ENCODE data around the gene REXO1.
A peak's percentile ranks its signal among the peaks of the same experiment; 100 is the strongest.
"Not testable (repeated sequence)": the region's sequence is repeated elsewhere in the genome, so short reads cannot be mapped to it uniquely, and the experiment has no call there.

REXO1 gene

DNA sequence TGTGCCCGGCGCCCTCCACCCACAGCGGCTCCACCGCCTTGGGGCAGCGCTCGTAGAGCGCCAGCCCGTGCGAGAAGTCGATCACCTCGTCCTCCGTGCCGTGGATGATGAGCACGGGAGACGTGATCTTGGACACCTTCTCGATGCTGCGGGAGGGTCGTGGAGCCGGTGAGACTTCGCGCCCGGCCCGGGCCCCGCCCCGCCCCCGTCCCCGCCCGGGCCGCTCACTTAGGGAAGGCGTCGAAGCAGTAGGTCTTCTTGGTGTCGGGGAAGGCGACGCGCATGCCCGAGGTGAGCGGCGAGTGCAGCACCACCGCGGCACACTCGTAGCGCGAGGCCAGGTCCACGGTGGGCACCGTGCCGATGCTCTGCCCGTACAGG, 29.0 kb upstream of the REXO1 start:
- DNase-seq (ENCODE audit: low read depth, low spot score); H3K27ac ChIP-seq: not testable (repeated sequence)

DNA sequence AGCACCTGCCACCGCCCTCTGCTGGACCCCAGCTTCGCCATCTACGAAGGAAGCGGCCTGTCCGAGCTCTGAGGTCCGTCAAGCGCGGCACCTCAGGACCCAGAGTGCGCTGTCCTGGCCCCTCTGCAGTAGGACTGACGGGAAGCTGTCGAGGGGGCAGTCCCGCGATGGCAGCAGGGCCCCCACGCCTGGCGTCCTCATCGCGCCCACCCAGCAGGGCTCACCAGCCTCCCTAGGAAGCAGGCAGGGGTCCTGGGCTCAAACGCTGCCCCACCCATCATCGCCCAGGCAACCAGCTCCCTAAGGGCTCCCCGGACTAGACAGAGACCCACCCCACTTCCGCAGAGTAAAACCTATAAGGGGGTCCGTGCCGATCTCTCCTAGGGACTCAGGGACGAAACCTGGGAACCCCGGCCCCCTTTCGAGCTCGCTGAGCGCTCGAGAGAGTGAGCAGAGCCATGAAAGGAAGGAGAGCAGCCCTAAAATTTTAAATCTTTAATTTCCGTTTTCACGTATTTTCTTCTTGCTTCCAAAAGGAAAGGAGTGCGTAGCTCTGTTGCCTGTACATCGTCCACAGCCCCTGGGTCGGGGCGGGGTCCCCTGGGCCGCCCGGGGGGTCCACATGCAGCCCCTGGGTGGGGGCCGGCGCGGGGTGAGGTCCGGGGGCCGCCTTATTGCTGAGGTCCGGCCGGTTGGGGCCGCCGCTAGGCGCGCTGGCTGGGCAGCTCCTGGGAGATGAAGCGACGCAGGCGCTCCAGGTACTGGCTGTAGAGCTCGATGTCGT, 28.4 kb upstream of the REXO1 start:
- not testable (repeated sequence) for DNase-seq (ENCODE audit: low read depth, low spot score)
- H3K27ac ChIP-seq = peak overlapping the region; percentile 79

DNA sequence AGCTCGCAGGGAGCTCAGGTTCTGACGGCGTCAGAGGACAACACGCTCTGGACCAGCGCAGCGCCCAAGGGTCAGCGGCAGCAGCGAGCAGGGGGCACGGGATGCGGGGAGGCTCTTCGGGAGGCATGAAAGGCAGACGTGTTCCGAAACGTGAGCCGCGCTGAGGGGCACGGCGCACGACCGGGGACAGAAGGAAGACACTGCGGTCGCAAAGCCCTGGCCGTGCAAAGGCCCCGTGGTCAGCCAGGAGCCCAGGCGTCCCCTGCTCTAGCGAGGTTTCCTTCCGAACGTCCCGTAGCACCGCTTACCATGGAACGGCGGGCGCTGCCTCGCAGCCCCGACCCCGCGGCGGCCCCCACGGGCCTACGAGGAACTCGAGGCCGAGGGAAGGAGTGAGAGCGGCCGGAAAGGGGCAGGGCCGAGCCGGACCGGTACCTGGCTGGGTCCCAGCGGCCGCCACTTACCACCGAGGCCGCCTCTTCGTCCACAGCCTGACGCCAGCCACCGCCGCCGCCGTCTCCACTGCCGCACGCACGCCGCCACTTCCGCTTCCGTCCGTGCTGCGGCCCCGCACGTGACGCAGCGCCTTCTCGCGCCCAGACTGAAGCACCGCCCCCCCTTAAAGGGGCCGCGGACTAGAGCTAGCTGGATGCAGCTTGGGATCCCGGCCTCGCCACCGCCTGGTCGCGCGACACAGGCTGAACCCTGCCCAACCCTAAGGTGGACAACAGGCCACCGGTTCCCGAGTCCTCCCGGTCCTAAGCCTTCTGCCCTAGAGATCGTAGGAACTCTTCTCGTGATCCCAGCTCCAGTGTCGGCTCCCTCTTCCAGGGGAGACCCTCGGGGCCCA, 27.6 kb upstream of the REXO1 start:
- peak overlapping the region; percentile 79 for H3K27ac ChIP-seq
- DNase-seq (ENCODE audit: low read depth, low spot score) = peak; percentile 44

DNA sequence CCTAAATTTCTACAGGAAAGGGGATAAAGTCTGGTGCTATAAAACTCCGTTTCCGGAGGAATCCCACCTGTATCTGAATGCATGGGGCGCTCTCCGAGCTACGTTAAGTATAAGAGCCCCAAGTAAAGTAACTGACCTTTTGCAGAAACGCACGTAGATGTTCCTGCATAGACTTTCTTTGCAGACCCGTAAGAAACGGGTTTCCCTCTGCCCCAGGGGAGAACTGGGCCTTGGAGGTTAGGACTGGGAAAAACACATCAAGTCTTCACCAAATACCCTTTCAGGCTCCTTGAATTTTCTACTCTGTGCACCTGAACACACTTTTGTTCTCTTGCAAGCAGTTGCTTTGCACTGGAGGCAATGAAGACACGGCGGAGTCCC, 27.0 kb upstream of the REXO1 start:
- peak overlapping the region; percentile 79 for H3K27ac ChIP-seq
- DNase-seq (ENCODE audit: low read depth, low spot score) = not testable (repeated sequence)

DNA sequence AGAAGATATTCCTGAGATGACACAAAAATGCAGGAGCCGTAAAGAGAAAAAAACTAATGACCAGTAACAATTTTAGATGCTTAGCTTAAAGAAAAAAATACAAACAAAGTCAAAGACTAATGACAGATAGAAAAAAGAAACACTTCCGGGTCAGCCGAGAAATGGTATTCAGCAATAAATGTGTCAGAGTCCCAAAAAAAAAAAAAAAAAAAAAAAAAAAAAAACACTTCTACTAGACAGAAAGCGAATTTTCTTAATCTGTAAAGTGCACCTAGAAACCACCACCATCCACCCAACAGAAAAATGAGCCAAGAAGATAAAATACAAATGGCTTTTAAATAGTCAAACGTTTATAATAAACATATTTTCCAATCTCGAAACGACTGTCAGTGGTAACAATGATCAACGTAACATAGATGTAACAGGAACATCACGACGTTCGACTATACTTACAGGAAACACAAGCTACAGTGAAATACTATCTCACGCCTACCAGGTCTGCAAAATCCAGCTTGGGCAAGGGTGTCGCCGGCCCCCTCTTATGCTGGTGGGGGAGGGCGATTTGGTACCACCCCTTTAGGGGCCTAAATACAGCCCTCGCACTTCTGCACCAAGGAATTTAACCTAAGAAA, 26.4 kb upstream of the REXO1 start:
- no peak for DNase-seq (ENCODE audit: low read depth, low spot score)
- H3K27ac ChIP-seq = peak overlapping the region; percentile 79

DNA sequence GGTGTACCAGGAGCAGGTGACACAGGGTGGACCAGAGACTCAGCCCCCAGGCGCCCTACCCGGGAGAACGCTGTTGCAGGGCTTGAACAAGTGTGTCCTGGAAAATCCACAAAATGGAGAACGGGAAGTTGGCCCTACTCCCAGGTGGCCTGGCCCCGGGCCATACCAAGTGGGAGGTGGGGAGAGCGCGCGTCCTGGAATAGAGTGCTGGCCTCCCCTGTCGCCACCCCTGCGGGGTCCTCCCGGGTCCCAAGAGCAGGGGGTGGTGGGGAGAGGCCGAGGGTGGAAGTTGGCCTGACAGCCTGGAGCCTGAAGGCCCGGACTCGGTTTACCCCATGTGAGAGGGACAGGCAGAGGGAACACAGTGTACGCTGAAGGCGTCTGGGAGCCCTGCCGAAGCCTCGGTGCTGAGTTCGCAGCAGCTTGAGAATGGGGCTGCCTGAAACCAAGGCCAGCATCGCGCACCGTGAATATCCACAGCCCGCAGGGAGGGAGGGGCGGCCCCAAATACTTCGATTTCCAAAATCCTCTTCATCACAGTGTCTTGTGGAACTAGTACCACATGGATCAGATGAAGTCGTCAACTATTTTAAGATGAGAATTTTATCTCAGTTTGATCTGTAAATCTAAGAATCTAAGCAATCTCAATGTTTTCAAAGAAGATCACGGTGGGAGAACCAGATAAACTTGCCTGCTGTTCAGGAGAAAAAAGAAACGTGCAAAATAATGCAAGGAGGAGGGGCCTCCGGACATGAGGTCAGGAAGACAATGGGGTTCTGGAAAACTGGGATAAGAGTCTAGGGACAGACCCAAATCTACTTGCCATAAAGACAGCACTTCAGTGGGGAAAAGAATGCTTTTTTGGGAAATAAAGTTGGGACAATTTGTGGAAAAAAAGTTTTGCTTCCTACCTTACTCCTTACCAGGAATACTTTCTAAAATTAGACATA, 25.5 kb upstream of the REXO1 start:
- DNase-seq (ENCODE audit: low read depth, low spot score) = no peak
- peak overlapping the region; percentile 79 for H3K27ac ChIP-seq

DNA sequence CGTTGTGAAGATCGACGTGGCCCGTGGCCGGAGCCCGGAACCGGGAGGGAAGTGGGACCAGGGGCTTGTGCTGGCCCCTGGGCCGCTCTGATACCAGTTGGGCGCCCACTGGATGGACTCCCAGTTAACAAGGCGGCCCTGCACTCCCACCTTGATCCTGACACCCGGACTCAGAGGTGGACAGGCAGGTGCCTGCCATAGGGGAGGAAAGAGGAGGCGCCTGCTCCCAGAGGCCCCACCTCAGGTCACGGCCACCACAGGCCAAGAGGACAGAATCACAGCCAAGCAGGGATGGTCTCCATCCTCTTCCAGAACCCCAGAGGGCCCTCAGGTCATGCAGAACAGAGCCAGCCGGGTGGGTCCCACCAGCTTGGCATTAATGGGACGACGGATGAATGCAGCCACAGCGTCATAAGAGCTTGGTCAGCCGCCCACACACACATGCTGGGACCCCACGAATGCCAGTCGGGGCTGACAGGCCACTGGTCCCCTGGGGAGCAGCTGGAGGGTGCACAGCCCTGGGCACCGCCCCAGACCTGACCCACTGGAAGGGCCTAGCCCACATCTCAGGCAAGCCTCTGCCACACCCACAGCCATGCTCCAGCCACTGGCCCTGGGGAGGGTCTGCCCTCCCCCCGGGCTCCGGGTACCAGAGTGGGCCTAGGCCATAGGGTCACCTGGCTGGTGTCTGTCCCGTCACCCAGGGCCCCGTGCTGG, 24.7 kb upstream of the REXO1 start:
- DNase-seq (ENCODE audit: low read depth, low spot score) = no peak
- H3K27ac ChIP-seq = peak overlapping the region; percentile 79

DNA sequence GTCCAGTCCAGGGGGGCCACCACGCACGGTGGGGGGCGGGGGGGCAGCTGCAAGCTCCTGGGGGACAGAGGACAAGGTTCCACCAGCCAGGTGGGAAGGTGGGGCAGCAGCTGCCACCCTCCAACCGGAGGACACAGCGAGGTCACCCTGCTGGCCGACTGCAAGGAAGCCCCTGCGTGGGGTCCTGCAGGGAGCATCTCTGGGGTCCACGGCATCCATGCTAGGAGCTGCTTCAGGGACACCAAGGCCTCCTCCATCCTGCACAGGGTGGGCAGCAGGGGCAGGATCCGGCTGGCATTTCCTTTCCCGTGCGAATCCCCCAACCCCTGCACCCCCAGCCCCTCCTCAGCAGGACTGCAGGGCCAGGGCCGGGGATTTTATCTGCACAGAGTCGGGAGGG, 23.3 kb upstream of the REXO1 start:
- DNase-seq (ENCODE audit: low read depth, low spot score) = no peak
- no peak overlapping the region for H3K27ac ChIP-seq

DNA sequence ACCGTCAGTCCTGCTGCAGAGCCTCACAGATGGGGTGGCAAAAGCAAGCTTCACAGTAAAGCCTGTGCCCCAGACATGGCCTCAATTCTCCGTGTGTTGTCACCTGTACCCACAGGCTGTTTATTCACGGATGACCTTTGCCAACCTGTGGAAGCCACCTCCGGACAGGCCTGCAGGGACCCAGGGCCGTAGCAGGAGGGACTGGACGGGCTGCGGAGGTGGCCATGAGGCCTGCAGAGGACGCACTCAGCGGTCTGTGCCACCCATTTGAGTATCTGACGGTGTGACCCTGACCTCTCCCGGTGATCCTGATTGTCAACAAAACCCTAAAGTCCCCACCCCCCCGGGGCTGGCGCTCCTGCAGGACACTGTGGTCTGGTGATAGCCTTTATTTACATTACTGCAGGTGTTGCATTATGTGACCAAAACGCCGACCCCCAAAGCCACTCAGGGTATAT, 22.9 kb upstream of the REXO1 start:
- DNase-seq (ENCODE audit: low read depth, low spot score) = no peak
- no peak overlapping the region for H3K27ac ChIP-seq

DNA sequence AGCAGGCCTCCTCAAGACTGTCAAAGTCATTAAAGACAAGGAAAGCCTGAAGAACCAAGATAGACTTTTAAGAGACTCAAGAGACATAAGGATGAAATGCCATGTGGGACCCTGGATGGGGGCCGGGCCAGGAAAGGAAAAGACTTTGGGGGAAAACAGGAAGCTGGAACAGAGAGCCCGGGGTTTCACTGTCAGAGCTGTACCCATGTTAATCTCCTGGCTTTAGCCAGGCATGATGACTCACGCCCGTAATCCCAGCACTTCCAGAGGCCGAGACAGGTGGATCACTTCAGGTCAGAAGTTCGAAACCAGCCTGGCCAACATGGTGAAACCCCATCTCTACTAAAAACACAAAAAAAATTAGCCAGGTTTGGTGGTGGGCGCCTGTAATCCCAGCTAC, 20.7 kb upstream of the REXO1 start:
- DNase-seq (ENCODE audit: low read depth, low spot score) = no peak
- H3K27ac ChIP-seq = no peak overlapping the region

DNA sequence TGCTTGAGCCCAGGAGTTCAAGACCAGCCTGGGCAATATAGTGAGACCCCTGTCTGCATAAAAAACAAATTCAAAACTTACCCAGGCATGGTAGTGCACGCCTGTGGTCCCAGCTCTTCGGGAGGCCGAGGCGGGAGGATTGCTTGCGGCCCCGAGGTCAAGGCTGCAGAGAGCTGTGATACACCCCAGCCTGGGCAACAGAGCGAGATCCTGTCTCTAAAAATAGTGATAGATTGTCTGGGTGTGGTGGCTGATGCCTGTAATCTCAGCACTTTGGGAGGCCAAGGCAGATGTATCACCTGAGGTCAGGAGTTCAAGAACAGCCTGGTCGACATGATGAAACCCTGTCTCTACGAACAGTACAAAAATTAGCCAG, 19.1 kb upstream of the REXO1 start:
- no peak overlapping the region for H3K27ac ChIP-seq
- no peak for DNase-seq (ENCODE audit: low read depth, low spot score)

DNA sequence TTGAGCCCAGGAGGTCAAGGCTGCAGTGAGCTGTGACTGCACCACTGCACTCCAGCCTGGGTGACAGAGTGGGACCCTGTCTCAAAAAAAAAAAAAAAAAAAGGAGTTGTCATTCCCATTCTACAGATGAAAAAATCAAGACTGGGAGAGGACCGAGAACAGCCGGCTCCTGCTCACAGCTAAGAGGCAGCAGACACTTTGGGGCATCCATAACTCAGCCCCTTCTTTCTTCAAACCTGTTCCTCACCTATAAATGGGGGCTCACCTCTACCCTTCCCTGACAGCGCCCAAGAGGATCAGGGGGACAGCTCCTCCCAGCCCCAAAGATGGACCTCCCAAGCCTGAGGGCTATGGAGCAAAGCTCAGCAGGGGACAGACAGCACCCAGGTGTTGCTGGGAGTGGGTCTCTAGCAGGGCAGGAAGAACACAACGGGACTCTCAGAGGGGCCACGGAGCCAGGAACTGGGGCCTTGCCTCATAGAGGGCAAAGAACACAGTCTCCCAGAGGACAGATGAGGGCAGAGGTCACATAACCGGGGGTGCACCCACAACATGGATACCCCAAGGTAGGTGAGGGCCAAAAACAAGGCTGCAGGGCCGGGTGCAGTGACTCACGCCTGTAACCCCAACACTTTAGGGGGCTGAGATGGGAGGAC, 18.5 kb upstream of the REXO1 start:
- DNase-seq (ENCODE audit: low read depth, low spot score) = no peak
- H3K27ac ChIP-seq = no peak overlapping the region

DNA sequence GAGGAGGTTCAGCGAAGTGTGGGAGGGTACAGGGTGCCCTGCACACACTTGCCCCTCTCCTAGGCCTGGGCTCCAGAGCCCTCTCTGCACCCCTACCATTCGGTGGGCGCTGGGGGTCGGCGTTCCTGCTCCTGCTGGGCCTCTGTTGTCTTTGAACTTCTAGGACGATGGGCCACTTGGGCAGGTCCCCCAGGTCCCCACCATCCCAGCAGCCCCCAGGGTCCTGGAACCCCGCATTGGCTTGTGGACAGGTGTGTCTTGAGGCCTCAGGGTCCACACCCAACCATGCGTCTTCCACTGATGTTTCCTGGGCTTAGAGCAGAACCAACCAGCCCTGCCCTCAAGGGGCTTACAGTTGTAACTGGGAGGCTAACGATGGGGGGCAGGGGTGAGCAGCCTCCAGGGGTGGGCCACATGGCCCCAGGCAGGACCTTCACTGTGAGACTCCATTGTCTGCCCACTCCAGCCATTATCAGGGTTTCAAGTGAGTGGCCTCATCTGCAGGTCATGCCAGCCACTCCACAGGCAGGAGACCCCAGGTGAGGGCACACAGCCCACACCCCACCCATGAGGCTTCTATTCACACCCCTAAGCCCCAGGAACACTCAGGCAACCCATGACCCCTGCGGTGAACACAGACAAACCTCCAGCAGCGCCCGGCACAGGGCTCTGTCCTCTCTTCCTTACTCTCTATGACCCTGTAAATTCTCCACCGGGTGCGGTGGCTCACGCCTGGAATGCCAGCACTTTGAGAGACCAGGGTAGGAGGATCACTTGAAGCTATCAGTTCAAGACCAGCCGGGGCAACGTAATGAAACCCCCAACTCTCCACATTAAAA, 17.1 kb upstream of the REXO1 start:
- H3K27ac ChIP-seq = peak overlapping the region; percentile 81
- DNase-seq (ENCODE audit: low read depth, low spot score) = no peak

DNA sequence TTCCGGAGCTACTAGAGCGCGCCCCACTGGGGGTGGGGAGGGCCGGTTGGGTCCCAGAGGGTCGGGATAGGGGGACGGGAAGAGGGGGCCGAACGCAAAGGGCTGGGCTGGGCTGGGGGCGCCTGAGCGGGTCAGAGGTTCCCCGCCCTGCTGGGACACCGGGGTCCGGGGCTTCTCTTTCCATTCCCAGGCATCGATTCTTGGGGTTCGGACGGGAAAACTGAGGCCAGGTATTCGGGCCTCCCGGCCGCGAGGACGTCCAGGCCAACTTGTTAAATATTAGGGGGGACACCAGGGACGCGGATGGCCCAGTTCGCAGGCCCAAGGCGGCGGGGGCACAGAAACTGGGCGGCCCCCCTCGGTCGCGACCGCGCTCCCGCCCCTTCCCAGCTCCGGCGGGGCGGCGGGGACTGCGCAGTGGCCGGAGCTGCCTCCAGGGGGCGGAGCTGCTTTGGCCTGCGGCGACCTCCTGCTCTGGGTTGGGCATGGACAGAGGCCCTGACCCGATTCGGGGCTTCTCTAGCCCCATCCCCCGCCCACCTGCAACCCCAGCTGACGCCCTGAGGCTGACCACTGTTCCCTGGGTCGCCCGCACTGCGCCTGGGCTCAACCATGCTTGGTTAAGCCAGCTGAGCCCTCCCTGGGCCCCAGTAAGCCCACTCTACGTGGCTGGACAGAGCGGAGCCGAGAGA, 16.3 kb upstream of the REXO1 start:
- no peak for DNase-seq (ENCODE audit: low read depth, low spot score)
- peak overlapping the region; percentile 81 for H3K27ac ChIP-seq

DNA sequence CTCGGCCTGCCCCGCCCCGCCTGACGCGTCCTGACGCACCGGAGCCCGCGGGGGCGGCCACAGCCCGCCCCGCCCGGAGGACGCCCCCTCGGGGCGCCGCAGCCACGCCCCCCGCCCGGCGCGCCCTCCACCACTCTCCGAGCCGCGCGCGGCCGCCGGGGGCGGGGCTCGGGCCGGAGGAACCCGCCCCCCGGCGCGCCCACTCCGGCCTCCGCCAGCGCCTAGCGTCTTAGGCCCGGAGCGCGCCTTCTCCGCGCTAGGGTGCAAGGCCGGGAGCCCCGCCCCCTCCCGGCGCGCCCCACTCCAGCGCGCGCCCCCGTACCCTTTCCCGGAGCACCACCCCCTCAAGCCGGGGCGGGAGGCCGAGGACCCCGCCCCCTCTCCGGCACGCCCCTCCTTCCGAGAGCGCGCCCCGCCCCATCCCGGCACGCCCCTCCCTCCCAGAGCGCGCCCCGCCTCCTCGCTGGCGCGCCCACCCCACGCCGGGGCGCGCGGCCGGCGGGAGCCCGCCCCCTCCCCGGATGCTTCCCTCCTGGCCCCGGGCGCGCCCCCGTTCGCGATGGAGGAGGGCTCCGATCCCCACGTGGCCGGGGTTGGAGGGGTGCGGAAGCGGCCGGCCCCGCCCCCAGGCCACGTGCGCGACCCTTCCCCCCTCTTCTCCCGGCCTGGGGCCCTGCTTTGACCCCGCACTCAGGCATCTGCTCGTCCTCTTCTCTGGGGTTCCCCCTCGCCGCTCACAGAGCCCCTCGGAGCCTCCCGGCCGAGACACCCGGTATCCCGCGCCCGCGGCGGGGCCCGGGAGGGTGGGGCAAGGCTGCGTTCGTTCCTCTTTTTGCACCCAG, 15.6 kb upstream of the REXO1 start:
- peak; percentile 45 for DNase-seq (ENCODE audit: low read depth, low spot score)
- H3K27ac ChIP-seq = peak overlapping the region; percentile 81

DNA sequence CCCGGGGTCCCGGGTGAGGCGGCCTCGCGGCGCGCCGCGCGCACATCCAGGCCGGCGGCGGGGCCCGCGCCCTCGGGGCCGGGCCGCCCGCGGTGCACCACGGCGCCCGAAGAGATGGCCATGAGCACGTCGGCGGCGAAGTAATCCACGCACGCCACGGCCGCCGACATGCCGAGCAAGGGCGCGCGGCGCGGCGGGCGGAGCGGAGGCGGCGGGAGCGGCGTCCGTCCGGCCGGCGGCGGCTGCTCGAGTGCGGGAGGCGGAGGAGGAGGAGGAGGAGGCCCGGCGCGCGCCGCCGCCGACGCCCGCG, 15.0 kb upstream of the REXO1 start, which contains the start of gene KLF16:
KLF16 (minus strand) TSS at position 252 of the 310 bp plus-strand sequence; CDS start at position 170, 82 bp downstream.
- H3K27ac ChIP-seq = peak within 1 kb of the TSS; percentile 81
- no peak for DNase-seq (ENCODE audit: low read depth, low spot score)
